ENCODE results near the gene MRPL48. TPM values are rescaled to one million over a fixed set of nuclear protein-coding genes. Genes with fewer than 3 reads are reported as not detected.

Gene MRPL48
- total RNA-seq, 2 donors from 2014 or later = 24.0 to 41.9 TPM

DNA sequence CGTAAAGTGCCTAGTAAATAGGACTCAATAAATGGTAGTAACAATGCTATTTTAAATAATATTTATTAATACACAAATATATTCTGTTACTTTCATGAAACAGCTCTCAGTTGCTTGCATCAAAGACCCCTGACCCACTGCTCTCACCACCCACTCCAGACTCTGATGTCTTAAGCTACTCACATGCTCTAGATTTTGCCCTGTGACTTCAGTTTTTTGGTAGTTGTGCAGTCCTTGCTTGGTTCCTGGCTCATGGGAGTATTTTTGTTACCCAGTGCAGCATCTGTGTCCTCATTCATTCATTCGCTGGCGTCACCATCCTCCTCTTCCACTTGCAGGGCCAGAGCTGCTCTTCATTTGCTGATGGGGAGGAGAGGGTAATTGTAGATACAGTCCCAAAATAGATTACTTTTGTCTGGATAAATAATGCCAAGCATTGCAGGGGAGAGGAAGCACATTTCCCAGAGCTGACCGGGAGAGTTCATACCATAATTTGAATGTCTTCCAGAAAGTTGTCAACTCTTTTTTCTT is 12.7 kb downstream of the MRPL48 start:
- H3K27ac Mint-ChIP-seq = no peak overlapping the region
- no peak for DNase-seq (ENCODE audit: low spot score in 2 of 2)
- no peak for ATAC-seq
- no peaks in the 10 kb centered on the region for H3K9me3 Mint-ChIP-seq
- H3K36me3 Mint-ChIP-seq = no peaks in the 10 kb centered on the region

DNA sequence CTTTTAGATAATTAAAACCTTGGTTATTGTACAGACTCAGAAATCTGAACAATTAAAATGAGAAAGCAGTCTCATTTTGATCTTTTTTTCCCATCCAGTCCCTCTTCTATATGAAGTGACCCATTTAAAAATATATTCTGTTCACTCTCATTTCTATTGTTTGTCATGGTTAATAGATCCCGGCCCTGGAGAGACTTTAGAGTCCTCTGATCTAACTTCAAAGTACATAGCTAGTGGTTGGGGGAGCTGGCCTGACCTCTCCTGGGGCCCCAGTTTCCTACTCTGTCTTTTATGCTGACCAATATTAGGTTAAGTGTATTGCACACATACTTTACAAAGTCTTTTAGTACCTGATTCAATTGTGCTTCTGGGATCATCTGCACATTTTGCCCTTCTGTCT is 13.5 kb downstream of the MRPL48 start:
- Mint-ChIP-seq H3K9me3 (no peaks in the 10 kb centered on the region), H3K27ac (no peak overlapping the region), H3K36me3 (peaks cover 0 to 6% of the 10 kb centered on the region in 2 donors)
- no peak for DNase-seq (ENCODE audit: low spot score in 2 of 2)
- no peak for ATAC-seq

DNA sequence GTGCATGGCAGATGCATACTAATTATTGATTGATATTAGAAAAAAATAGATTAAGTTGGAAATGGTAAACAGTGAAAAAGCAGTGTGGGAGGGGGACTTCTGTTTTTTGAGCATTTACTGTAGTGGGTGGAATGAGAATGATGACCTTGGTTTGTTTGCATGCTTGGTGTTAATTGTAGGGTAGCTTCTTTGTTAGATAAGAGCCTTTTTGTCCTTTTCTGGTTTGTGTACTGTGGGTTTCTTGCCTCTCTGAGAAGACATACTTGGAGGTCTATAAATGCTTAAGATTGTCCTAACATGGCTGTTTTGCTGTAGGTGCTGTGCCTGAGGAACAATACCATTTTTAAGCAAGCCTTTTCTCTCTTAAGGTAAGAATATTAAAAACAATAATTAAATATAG is 17.0 kb downstream of the MRPL48 start:
- no peak for ATAC-seq

DNA sequence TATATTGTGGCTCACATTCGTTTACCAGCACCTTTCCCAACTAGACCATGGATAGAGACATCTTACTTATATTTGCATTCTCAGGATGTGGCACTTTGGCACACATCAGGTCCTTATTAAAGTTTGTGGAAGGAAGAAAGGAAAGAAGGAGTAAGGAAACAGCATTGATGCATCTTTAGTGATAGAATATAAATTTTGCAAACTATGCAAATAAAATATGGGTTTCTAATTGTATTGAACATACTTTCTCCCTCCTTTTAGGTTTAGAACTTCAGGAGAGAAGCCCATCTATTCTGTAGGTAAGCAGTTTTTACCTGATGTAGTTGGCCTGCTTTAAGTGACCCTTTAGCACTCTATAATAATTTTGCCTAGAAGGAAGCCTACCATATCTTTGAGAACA is 20.4 kb downstream of the MRPL48 start:
- ATAC-seq = no peak
- H3K36me3 Mint-ChIP-seq = peaks cover 0 to 11% of the 10 kb centered on the region in 2 donors
- no peak overlapping the region for H3K27ac Mint-ChIP-seq
- H3K9me3 Mint-ChIP-seq = no peaks in the 10 kb centered on the region
- no peak for DNase-seq (ENCODE audit: low spot score in 2 of 2)

More for the DNA sequence above, 17.0 kb downstream of the MRPL48 start:
- DNase-seq (ENCODE audit: low spot score in 2 of 2) = no peak
- Mint-ChIP-seq H3K9me3 (no peaks in the 10 kb centered on the region), H3K36me3 (peaks cover 0 to 6% of the 10 kb centered on the region in 2 donors), H3K27ac (no peak overlapping the region)

DNA sequence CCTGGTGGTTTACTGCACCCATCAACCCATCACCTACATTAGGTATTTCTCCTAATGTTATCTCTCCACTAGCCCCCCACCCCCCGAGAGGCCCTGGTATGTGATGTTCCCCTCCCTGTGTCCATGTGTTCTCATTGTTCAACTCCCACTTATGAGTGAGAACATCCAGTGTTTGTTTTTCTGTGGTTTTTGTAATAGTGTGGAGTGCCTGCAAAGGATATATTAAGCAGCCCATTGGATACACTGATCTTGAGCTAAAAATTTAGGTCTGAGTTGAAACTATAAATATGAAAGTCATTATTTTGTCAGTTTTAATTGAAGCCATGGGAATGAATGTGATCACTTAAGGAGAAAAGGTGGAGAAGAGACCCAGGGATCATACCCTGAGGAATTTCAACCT is 23.0 kb downstream of the MRPL48 start:
- no peaks in the 10 kb centered on the region for H3K9me3 Mint-ChIP-seq
- H3K27ac Mint-ChIP-seq = no peak overlapping the region
- peaks cover 0 to 10% of the 10 kb centered on the region in 2 donors for H3K36me3 Mint-ChIP-seq
- no peak for ATAC-seq
- DNase-seq (ENCODE audit: low spot score in 2 of 2) = no peak

DNA sequence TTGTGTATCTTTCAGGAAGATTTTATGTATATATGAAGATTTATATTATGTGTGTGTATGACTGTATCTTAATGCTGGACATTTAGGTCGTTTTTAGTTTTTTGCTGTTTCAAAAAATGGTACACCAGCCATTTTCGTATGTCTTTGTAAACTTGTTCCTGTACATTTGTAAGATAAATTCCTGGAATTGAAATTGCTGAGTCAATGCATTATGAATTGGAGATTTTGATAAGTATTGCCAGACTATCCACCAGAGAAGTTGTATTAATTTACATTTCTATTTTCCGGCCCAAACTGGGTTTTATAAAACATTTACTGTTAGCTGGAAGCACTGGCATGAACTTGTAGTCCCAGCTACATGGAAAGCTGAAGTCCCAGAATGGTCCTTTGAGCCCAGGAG is 24.6 kb downstream of the MRPL48 start:
- Mint-ChIP-seq H3K27ac (no peak overlapping the region), H3K9me3 (no peaks in the 10 kb centered on the region), H3K36me3 (peaks cover 0 to 5% of the 10 kb centered on the region in 2 donors)
- ATAC-seq (no peak), DNase-seq (ENCODE audit: low spot score in 2 of 2) (no peak)

DNA sequence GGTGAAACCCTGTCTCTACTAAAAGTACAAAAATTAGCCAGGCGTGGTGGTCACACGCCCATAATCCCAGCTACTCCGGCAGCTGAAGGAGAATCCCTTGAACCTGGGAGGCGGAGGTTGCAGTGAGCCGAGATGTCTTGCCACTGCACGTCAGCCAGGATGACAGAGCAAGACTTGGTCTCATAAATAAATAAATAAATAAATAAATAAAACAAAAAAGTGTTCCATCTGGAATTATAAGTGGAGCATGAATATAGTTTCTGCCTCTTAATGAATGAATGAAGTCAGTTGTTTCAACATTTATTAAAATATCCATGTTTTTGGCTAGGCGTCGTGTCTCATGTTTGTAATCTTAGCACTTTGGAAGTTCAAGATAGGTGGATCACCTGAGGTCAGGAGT is 27.1 kb downstream of the MRPL48 start:
- no peak for ATAC-seq

DNA sequence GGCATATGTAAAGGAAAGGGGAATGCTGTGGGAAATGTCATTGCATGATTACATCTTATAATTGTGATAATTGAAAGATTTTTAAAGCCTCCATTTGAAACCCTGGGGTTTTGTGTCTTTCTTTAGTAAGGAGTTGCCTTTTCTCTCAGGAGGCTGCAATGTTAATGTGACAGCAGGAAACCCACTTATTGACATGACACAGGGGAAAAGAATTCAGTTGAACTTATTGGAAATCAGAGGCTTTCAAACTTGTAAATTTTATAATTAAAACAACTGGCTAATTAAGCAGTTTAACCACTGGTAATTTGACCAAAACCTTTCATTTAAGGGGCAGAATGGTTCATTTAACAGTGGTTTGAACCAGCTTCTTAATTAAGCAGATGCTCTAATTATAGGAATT is 31.2 kb downstream of the MRPL48 start:
- DNase-seq (ENCODE audit: low spot score in 2 of 2) (no peak), ATAC-seq (no peak)
- H3K36me3 Mint-ChIP-seq = no peaks in the 10 kb centered on the region
- H3K9me3 Mint-ChIP-seq = no peaks in the 10 kb centered on the region
- H3K27ac Mint-ChIP-seq = no peak overlapping the region

More for the DNA sequence above, 27.1 kb downstream of the MRPL48 start:
- no peak for DNase-seq (ENCODE audit: low spot score in 2 of 2)
- Mint-ChIP-seq H3K36me3 (peaks cover 0 to 5% of the 10 kb centered on the region in 2 donors), H3K9me3 (no peaks in the 10 kb centered on the region), H3K27ac (no peak overlapping the region)

DNA sequence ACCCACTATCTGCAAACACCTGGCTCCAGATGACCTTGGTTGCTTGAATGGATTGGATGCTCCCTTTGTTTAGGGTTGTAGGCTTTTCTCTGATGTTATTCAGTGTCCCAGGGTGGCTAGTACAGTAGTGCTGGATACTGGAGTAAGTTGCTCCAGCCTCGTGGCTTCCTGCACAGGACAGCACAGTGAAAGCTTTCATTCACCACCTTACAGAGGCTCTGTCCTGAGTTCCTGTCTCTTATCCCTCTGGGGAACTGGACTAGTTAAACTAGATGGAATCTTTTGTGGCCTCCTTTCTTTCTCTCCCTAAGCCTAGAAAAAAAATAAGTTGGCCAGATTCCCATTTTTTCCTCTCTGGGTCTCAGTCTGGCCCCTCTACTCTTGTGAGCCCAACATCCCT is 42.6 kb downstream of the MRPL48 start:
- Mint-ChIP-seq H3K36me3 (no peaks in the 10 kb centered on the region), H3K9me3 (no peaks in the 10 kb centered on the region), H3K27ac (no peak overlapping the region)
- DNase-seq (ENCODE audit: low spot score in 2 of 2) (no peak), ATAC-seq (no peak)

DNA sequence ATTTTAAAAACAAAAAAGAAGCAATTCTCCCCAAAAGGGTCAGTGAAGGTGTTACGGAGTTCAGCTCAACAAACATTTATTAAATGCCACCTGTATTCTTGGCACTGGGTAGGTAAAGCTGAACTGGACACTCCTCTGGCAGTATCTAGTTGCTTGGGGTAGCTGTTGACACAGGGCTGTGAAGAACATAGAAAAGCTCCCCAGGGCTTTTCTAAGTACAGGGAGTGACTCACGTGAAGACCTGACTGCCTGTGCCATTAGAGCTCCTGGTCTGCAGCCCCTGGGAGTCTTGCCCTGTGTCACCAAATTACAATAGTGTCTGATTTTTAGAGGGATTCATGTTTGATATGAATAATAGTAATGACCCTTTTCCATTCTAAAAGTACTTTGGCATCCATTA is 45.4 kb downstream of the MRPL48 start:
- Mint-ChIP-seq H3K9me3 (no peaks in the 10 kb centered on the region), H3K36me3 (no peaks in the 10 kb centered on the region), H3K27ac (no peak overlapping the region)
- ATAC-seq = no peak
- DNase-seq (ENCODE audit: low spot score in 2 of 2) = no peak

DNA sequence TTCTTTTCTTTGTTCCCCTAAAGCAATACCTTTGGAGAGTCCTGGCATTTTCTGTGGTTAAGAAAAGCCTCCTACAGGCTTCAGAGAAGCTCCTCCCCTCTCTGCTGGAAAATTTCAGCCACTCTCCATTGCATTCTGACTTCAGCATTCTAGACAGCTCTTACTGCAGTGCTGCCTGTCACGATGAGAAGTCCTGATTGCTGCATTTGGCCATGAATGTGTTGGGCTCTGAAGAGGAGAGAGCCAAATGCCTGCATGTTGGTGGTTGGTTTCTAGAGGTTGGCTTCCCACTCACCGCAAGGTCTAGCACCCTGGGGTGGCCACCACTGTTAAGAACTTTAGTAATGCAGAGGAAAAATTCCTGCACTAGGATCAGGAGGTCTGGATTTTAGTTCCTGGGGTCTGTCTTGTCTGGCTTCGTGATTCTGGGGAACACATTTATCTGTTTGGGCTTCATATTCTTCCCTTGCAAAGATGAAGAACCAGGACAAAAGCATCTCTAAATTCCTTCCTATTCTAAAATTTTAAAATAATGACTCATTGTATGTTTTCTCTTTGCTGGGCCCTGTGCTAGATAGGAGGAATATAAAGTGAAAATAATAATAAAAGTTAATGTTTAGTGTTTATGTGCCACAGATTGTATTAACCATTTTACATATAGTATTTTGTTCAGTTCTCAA is 50.9 kb downstream of the MRPL48 start:
- H3K36me3 Mint-ChIP-seq = no peaks in the 10 kb centered on the region
- H3K27ac Mint-ChIP-seq = no peak overlapping the region
- ATAC-seq (no peak), DNase-seq (ENCODE audit: low spot score in 2 of 2) (no peak)
- no peaks in the 10 kb centered on the region for H3K9me3 Mint-ChIP-seq

DNA sequence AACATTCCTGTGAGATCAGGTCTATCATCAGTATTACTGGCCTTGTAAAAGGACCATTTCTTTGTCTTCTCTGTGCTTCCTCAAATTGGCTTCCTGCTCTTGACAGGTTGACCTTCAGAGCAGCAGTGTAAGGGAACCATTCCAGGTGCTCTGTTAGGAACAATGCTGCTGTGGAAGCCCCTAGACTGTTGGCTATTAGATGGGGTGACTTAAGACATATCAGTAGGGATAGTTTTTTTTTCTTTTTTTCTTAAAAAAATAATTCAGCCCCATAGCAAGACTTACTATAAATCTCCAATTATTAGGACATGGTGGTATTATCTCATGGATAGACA is 51.4 kb downstream of the MRPL48 start:
- DNase-seq (ENCODE audit: low spot score in 2 of 2) (no peak), ATAC-seq (no peak)
- no peak overlapping the region for H3K27ac Mint-ChIP-seq
- no peaks in the 10 kb centered on the region for H3K36me3 Mint-ChIP-seq
- no peaks in the 10 kb centered on the region for H3K9me3 Mint-ChIP-seq

DNA sequence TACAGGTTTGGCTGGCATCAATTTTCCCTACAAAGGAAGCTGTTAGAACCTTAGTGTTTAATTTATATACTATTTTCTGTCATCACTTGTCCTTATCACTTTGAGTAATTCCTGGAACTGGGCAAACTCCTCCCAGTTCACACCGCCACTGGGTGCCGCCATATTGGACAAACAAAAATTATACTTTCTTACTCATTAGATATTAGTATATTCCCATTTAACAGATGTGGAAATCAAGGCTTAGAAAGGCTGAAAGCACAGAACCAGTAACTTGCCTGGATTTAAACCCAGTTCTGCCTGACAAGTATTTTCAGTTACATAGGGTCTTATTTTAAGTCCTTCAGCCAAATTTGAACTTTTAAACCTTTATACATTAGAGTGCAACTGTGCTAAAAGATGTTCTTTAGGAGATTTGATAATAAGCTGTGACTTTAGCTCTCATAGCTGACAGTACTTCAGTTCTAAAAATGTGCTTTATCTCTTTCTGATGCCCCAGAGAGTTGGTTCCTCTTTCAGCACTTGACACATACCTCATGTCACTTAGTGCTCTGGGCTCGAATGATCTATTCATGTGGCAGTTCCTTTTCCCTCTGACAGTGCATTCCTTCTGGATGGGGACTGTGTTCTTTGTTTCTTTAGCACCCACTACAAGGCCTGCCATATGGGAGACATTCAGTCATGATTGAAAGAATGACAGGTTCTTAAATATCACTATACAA is 63.5 kb downstream of the MRPL48 start:
- DNase-seq (ENCODE audit: low spot score in 2 of 2) = no peak
- H3K9me3 Mint-ChIP-seq = no peaks in the 10 kb centered on the region
- H3K36me3 Mint-ChIP-seq = no peaks in the 10 kb centered on the region
- no peak for ATAC-seq
- no peak overlapping the region for H3K27ac Mint-ChIP-seq

DNA sequence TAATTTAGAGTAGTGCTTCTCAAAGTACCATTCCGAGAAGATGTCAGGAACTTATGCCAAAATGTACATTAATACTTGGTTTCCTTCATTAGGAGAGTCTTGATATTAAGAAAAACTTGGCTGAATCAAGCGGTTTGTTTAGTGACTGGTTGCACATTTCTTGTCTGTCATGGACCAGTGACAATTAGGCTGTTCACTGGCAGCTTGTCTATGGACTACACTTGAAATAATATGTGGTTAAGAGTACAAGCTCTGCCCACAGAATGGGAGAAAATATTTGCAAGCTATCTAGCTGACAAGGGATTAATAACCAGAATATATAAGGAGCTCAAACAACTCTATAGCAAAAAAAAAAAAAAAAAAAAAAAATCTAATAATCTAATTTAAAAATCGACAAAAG is 64.4 kb downstream of the MRPL48 start:
- H3K27ac Mint-ChIP-seq = no peak overlapping the region
- no peaks in the 10 kb centered on the region for H3K36me3 Mint-ChIP-seq
- no peaks in the 10 kb centered on the region for H3K9me3 Mint-ChIP-seq
- no peak for DNase-seq (ENCODE audit: low spot score in 2 of 2)
- ATAC-seq = no peak

DNA sequence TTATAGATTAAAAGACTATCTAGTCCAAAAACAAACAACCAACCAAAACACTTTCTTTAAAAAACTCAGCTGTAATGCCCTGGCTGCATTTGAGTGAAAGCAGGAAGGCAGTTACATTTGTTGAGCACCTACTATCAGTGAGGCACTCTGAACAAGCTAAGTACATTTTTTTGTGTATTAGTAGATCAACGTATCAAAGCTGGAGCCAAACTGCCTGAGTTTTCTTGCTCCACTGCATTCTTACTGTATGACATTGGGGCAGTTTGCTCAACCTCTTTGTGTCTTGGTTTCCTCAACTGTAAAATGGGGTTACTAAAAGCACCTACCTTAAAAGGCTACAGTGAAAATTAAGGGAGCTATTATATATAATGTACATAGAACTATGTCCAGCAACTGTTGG is 67.0 kb downstream of the MRPL48 start:
- H3K9me3 Mint-ChIP-seq = no peaks in the 10 kb centered on the region
- H3K36me3 Mint-ChIP-seq = no peaks in the 10 kb centered on the region
- no peak overlapping the region for H3K27ac Mint-ChIP-seq
- DNase-seq (ENCODE audit: low spot score in 2 of 2) (no peak), ATAC-seq (no peak)

DNA sequence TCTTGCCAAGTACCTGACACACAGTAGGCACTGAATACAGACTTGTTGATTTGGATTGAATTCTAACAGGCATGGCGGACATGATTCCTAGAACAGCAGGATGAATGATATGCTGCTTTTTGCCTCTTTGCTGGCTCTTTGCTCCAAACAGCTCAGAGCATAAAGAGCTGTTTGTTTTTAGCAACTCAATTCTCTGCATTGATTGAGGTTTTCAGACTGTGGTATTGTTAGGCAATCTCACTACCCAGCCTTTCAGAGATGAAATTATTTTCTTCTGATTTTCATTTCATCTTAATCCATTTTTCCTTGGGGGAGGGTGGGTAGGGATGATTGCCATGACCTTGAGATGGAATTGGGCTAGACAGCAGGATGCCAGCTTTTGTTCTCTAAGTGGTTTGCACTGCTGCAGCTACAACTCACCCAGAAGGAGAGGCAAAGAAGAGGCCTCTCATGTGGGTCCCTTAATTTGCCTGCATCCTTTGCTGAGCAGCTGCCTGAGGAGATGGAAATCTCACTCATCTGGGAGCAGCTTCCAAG is 68.4 kb downstream of the MRPL48 start:
- no peak for ATAC-seq

DNA sequence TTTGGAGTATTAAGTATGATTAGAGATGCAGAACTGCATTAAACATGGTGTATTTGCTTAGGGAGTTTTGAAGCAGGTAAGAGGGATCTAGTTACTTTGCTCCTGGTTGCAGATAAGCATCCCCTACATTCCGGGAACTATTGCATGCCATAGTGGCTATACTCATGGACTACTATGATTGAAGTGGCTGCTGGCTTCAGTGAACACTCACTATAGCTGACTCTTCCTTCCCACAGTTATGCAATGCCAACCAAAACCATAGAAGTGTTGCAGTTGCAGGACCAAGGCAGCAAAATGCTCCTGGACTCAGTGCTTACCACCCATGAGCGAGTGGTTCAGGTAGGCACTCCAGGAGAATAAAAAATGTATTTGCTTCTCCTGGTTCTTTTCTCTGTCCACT is 72.0 kb downstream of the MRPL48 start:
- Mint-ChIP-seq H3K36me3 (no peaks in the 10 kb centered on the region), H3K9me3 (no peaks in the 10 kb centered on the region), H3K27ac (peak overlapping the region in 1 of 2 donors; percentile 31)
- DNase-seq (ENCODE audit: low spot score in 2 of 2) (no peak), ATAC-seq (no peak)

More for the DNA sequence above, 68.4 kb downstream of the MRPL48 start:
- Mint-ChIP-seq H3K36me3 (no peaks in the 10 kb centered on the region), H3K9me3 (no peaks in the 10 kb centered on the region), H3K27ac (no peak overlapping the region)
- DNase-seq (ENCODE audit: low spot score in 2 of 2) = no peak

DNA sequence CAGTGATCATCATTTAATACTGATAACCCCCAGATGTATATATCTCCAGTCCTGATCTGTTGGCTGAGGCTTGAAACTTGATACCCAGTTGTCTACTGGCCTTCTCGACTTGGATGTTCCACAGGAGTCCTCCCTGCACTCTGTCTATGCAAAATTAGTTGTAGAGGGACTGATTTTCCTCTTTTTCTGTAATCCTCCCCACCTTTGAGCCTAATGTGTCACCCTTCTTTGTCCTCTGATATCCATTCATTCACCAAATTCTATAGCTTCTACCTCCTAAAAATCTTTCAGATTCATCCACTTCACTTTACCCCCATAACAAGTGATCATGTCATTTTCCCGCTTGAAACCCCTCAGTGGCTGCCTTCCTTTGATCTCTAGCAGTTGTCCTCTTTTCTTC is 72.5 kb downstream of the MRPL48 start:
- Mint-ChIP-seq H3K9me3 (no peaks in the 10 kb centered on the region), H3K27ac (peak overlapping the region in 1 of 2 donors; percentile 31), H3K36me3 (no peaks in the 10 kb centered on the region)
- no peak for DNase-seq (ENCODE audit: low spot score in 2 of 2)
- no peak for ATAC-seq
